Panc1 (cell line): ENCODE results near the gene PARD6G. TPM values are rescaled to one million over a fixed set of nuclear protein-coding genes. Genes with fewer than 3 reads are reported as not detected.

ENCODE experiments used
- ATAC-seq: fragments of 200-7000 bp; cut with Tn5 transposase; 2 replicates; pipeline ENCODE4 v1.9.1; 2020; ENCODE audit warnings: mild to moderate bottlenecking, moderate library complexity
- BruUV-seq: library from RNA; stranded (reverse); fragments of 400-500 nt; replicated peaks from 2 replicates; lab custom pipeline; 2021; lab: Mats Ljungman, UMichigan
- CTCF ChIA-PET: fragments of 300-600 bp; sonication (Branson Sonifier 250); formaldehyde crosslinking; loops from one replicate; lab custom pipeline; 2022; ENCODE audit warnings: antibody characterized with exemption; lab: Charles Lee
- POLR2A ChIA-PET: fragments of 300-600 bp; sonication (Branson Sonifier 250); formaldehyde crosslinking; loops from one replicate; lab custom pipeline; 2022; ENCODE audit warnings: antibody characterized with exemption; lab: Charles Lee
- DNase-seq: peaks from one replicate; pipeline ENCODE4 v3.0.0-alpha.2; 2010; ENCODE audit warnings: low read depth, low spot score
- H3K27ac ChIP-seq: 2 replicates; pipeline ENCODE4 v1.5.1; 2011; ENCODE audit warnings: mild to moderate bottlenecking, low read length, inconsistent platforms
- H3K27me3 ChIP-seq: fragments of 200-500 bp; sonication (Bioruptor generic); 2 replicates; pipeline ENCODE4 v1.6.0; 2014; ENCODE audit warnings: low read length, inconsistent platforms; ENCODE audit not compliant: control insufficient read depth, insufficient read depth
- H3K36me3 ChIP-seq: fragments of 200-500 bp; sonication (Bioruptor generic); 2 replicates; pipeline ENCODE4 v1.5.1; 2014; ENCODE audit warnings: inconsistent platforms, mild to moderate bottlenecking, low read length, moderate library complexity; ENCODE audit not compliant: control insufficient read depth, insufficient read depth
- H3K4me1 ChIP-seq: 2 replicates; pipeline ENCODE4 v1.5.1; 2011; ENCODE audit warnings: inconsistent platforms, mild to moderate bottlenecking, low read length, moderate library complexity; ENCODE audit not compliant: control insufficient read depth, insufficient read depth
- H3K4me3 ChIP-seq, 2 experiments: 2 replicates each; pipeline ENCODE4 v1.5.1; 2011 to 2012; ENCODE audit warnings: low read depth in 2 of 2, low read length in 2 of 2, mild to moderate bottlenecking in 2 of 2, inconsistent platforms in 1 of 2, moderate library complexity in 1 of 2
- H3K9me3 ChIP-seq: fragments of 200-500 bp; sonication (Bioruptor generic); 2 replicates; pipeline ENCODE4 v1.5.1; 2014; ENCODE audit warnings: low read depth, mild to moderate bottlenecking, inconsistent platforms, low read length, moderate library complexity; ENCODE audit not compliant: control insufficient read depth, insufficient read depth
- POLR2AphosphoS5 ChIP-seq: IDR thresholded peaks from 2 replicates; pipeline ENCODE4 v1.6.1; 2012; ENCODE audit warnings: mild to moderate bottlenecking, low read depth, low read length, moderate library complexity
- SIN3A ChIP-seq: IDR thresholded peaks from 2 replicates; pipeline ENCODE4 v1.6.1; 2012; ENCODE audit warnings: low read depth, mild to moderate bottlenecking, low read length, moderate library complexity, borderline replicate concordance; ENCODE audit not compliant: insufficient read depth
- TCF7L2 ChIP-seq: IDR thresholded peaks from 2 replicates; pipeline ENCODE4 v1.6.1; 2011; ENCODE audit warnings: mild to moderate bottlenecking, low read depth, low read length, inconsistent platforms
- in situ Hi-C: cut with HindIII; loops from 2 replicates; pipeline ENCODE4 v1.10.0; 2016; ENCODE audit warnings: low sequenced_read_pairs, low pct_unique_long_range_greater_than_20kb
- intact Hi-C: fragments of 100-400 bp; cut with micrococcal nuclease; formaldehyde crosslinking; loops from one replicate; pipeline ENCODE4 v1.10.0; 2022; ENCODE audit not compliant: unreplicated experiment
- total RNA-seq: library from RNA; stranded (reverse); gene quantifications from one replicate; pipeline ENCODE4 v1.2.1, GENCODE V29; 2021; ENCODE audit not compliant: unreplicated experiment
- TF ChIP-seq, protein P1 (sequence below), 2 experiments: IDR thresholded peaks; 2 replicates each; pipeline ENCODE4 v1.6.1; 2011 to 2012; ENCODE audit warnings: low read depth in 2 of 2, control low read depth in 1 of 2, low read length in 1 of 2, mild to moderate bottlenecking in 1 of 2, moderate library complexity in 1 of 2; ENCODE audit not compliant: insufficient read depth in 1 of 2
- TF ChIP-seq, protein P2 (sequence below): fragments of 450-650 bp; IDR thresholded peaks from 2 replicates; pipeline ENCODE4 v1.5.1; 2017; ENCODE audit warnings: mild to moderate bottlenecking

The PARD6G gene
- total RNA-seq, 1 experiment from 2014 or later = 5.2 TPM

DNA sequence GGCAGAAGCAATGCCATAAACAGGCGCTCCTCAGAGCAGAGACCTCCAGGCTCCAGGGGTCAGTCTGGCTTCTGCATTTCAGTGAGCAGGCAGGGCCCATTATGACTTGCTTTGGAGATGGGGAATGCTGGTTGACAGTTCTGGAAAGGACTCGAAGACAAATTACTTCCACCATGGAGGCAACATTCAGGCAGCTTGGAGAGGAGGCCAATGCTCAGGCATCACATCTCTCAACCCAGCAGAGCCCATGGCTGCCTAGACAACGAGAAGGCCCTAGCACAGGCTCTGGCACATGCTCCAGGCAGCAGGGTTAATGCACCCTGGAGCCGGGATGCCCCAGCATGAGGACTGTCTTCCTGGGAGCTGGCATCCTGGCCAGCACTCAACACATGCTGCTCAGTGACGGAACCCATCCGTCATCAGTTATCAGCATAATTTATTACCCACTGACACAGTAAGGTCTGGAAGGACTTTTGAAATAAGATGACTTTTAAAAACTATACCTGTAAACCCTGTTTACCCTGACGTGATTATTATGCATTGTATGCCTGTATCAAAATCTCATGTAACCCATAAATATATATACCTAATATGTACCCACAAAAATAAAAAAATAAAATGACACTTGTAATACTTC lies 85.4 kb downstream of the PARD6G start:
- no peak for DNase-seq
- CTCF ChIA-PET = no interaction called here
- Histone ChIP-seq H3K9me3 (no peaks in the 10 kb centered on the region; the same call in 1 of the 2 replicates), H3K36me3 (no peaks in the 10 kb centered on the region), H3K4me1 (no peaks in the 10 kb centered on the region; the same call in 1 of the 2 replicates), H3K27ac (no peak overlapping the region), H3K27me3 (no peaks in the 10 kb centered on the region), H3K4me3 (no peak overlapping the region)
- in situ Hi-C loops = no loop called here
- TF ChIP-seq POLR2AphosphoS5 (no peak), SIN3A (no peak), TCF7L2 (no peak)
- TF ChIP-seq, protein P1, sequence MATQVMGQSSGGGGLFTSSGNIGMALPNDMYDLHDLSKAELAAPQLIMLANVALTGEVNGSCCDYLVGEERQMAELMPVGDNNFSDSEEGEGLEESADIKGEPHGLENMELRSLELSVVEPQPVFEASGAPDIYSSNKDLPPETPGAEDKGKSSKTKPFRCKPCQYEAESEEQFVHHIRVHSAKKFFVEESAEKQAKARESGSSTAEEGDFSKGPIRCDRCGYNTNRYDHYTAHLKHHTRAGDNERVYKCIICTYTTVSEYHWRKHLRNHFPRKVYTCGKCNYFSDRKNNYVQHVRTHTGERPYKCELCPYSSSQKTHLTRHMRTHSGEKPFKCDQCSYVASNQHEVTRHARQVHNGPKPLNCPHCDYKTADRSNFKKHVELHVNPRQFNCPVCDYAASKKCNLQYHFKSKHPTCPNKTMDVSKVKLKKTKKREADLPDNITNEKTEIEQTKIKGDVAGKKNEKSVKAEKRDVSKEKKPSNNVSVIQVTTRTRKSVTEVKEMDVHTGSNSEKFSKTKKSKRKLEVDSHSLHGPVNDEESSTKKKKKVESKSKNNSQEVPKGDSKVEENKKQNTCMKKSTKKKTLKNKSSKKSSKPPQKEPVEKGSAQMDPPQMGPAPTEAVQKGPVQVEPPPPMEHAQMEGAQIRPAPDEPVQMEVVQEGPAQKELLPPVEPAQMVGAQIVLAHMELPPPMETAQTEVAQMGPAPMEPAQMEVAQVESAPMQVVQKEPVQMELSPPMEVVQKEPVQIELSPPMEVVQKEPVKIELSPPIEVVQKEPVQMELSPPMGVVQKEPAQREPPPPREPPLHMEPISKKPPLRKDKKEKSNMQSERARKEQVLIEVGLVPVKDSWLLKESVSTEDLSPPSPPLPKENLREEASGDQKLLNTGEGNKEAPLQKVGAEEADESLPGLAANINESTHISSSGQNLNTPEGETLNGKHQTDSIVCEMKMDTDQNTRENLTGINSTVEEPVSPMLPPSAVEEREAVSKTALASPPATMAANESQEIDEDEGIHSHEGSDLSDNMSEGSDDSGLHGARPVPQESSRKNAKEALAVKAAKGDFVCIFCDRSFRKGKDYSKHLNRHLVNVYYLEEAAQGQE (IDR thresholded peaks at IDR 0.05; ENCODE audit: insufficient read depth in 1 of 2, low read depth in 2 of 2, low read length in 1 of 2) = no peak
- TF ChIP-seq, protein P2, sequence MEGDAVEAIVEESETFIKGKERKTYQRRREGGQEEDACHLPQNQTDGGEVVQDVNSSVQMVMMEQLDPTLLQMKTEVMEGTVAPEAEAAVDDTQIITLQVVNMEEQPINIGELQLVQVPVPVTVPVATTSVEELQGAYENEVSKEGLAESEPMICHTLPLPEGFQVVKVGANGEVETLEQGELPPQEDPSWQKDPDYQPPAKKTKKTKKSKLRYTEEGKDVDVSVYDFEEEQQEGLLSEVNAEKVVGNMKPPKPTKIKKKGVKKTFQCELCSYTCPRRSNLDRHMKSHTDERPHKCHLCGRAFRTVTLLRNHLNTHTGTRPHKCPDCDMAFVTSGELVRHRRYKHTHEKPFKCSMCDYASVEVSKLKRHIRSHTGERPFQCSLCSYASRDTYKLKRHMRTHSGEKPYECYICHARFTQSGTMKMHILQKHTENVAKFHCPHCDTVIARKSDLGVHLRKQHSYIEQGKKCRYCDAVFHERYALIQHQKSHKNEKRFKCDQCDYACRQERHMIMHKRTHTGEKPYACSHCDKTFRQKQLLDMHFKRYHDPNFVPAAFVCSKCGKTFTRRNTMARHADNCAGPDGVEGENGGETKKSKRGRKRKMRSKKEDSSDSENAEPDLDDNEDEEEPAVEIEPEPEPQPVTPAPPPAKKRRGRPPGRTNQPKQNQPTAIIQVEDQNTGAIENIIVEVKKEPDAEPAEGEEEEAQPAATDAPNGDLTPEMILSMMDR = no peak
- POLR2A ChIA-PET = no interaction called here
- no peak for ATAC-seq
- intact Hi-C loops = no loop called here
- no TSS peak for BruUV-seq

DNA sequence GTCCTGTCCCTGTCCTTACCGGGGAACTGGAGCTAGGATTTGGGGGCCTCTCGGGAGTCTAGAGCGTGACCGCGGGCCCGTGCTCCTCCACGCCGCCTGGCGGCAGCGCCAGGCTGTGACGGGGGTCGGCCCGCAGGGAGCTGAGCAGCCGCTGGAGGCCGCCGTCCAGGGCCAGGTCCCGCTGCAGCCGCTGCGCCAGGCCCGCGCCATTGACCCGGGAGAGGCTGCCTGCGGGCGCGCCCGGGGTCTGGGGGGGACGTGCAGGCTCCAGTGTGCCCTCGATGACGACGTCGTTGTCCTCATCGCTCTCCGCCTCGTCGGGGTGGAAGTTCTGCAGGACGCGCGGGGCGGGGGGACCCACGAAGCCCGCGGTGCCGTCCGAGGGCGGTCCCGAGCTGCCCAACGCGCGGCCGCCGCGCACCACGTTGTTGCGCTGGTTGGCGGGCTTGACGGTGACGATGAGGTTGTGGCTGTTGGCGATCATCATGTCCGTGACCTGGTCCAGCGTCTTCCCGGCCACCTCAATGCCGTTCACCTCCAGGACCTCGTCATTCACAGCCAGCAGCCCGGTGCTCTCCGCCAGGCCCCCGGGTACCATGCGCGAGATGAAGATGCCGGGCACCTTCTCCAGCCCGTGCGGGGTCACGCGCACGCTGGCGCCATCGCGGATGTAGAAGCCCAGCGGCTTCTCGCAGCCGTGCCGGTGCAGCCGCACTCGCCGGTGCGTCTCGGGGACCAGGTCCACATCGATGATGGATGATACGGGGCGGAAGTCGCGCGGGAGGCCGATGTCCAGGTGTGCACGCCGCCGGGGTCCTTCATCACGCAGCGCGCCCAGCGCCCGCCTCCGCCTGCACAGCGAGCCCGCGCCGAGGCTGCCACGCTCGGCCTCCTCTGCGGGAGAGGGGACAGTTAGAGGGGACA lies 87.3 kb downstream of the PARD6G start:
- CTCF ChIA-PET = interaction anchor here (0.6 kb wide), 1 partner anchor 21 kb away, joined by 3 read pairs; no protein-coding TSS in a partner anchor
- BruUV-seq = no TSS peak
- Histone ChIP-seq H3K27ac (no peak overlapping the region), H3K36me3 (no peaks in the 10 kb centered on the region), H3K27me3 (no peaks in the 10 kb centered on the region), H3K4me1 (no peaks in the 10 kb centered on the region; the same call in 1 of the 2 replicates), H3K9me3 (no peaks in the 10 kb centered on the region; the same call in 1 of the 2 replicates), H3K4me3 (no peak overlapping the region)
- no peak for TF ChIP-seq SIN3A
- TF ChIP-seq, protein P1 (IDR thresholded peaks at IDR 0.05; ENCODE audit: insufficient read depth in 1 of 2, low read depth in 2 of 2, low read length in 1 of 2) = no peak
- TF ChIP-seq, protein P2 = no peak
- TF ChIP-seq TCF7L2 = no peak
- TF ChIP-seq POLR2AphosphoS5 = no peak
- intact Hi-C loops (loop anchor here (10.0 kb wide), 1 partner anchor 125 kb away; the partner anchor contains the start of gene RBFA), in situ Hi-C loops (no loop called here)
- ATAC-seq (no peak), DNase-seq (no peak)
- POLR2A ChIA-PET = interaction anchor here (0.6 kb wide), 1 partner anchor 30 kb away, joined by 3 read pairs; no protein-coding TSS in a partner anchor
